ENCODE measurements around the gene UNC80. TPM values are rescaled to one million over a fixed set of nuclear protein-coding genes. Genes with fewer than 3 reads are reported as not detected.

Gene UNC80
- total RNA-seq, 4 donors from 2014 or later, result 0.19 TPM; not detected in 3

DNA sequence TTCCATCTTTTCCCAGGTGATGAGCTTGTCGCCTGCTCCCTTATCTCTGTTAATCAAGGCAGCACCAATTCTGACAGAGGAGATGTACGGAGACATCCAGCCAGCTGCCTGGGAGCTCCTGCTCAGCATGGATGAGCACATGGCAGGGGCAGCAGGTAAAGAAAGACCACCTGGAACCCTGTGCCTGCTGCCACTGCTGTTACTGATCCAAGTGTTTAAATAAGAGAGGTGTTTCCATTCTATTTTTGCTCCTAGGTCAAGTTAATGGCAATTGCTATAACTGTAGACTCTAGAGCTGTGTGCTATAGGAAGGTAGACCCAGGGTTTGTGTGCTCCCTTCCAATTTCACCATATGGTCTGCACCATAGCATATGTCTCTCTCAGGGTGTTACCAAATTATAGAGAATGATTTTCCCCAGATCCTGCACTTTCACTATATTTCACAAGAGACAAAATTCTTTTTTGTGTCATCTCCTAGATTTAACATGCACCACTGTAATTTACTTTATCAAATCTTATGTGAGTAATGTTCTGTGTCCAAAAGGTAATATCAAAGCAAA lies 142.2 kb downstream of the UNC80 start:
- H3K27ac ChIP-seq, result no peak overlapping the region
- TF ChIP-seq, protein P1, sequence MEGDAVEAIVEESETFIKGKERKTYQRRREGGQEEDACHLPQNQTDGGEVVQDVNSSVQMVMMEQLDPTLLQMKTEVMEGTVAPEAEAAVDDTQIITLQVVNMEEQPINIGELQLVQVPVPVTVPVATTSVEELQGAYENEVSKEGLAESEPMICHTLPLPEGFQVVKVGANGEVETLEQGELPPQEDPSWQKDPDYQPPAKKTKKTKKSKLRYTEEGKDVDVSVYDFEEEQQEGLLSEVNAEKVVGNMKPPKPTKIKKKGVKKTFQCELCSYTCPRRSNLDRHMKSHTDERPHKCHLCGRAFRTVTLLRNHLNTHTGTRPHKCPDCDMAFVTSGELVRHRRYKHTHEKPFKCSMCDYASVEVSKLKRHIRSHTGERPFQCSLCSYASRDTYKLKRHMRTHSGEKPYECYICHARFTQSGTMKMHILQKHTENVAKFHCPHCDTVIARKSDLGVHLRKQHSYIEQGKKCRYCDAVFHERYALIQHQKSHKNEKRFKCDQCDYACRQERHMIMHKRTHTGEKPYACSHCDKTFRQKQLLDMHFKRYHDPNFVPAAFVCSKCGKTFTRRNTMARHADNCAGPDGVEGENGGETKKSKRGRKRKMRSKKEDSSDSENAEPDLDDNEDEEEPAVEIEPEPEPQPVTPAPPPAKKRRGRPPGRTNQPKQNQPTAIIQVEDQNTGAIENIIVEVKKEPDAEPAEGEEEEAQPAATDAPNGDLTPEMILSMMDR (IDR thresholded peaks at IDR 0.05), result no peak
- TF ChIP-seq POLR2A (IDR thresholded peaks at IDR 0.05), result no peak
- no peaks in the 10 kb centered on the region for H3K4me1 ChIP-seq
- intact Hi-C loops (cut with DNase I), result no loop called here
- H3K27me3 ChIP-seq, result peaks cover 0 to 3% (median 0%) of the 10 kb centered on the region in 4 donors
- 89 to 100% methylated on average over 1 to 2 of the region's 2 CpGs for WGBS, 2 donors
- no peaks in the 10 kb centered on the region for H3K36me3 ChIP-seq
- no peak for DNase-seq
- no peaks in the 10 kb centered on the region for H3K9me3 ChIP-seq
- no peak overlapping the region for H3K4me3 ChIP-seq

DNA sequence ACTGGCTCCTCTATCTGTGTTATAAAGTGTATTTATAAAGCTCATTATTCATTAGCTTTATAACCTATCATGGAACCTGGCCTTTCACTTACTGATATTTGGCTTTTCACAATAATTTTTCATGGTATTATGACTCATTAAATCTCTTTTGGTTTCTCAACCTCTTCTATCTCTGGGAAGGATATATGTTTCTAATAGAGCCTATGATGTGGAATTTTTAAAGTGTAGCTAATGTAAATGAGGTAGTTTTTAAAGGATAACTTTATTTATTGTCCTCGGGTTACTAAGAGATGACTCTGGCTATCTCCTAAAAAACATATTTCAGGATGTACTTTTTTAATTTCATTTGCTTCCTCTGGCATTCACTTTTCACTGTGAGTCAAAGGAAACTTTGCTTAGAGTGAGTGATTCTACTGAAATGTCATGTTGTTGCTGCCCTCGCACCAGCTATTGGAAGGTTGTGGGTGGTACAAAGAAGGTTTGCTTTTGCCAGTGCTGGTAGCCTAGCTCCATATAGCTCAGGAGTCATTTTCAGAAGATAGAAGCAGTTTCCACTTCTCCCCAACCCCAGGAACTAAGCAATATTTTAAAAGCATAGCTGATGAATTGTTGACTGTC lies 145.6 kb downstream of the UNC80 start:
- intact Hi-C loops (cut with DNase I), result no loop called here
- Histone ChIP-seq H3K36me3 (no peaks in the 10 kb centered on the region), H3K9me3 (no peaks in the 10 kb centered on the region), H3K4me1 (no peaks in the 10 kb centered on the region), H3K4me3 (no peak overlapping the region), H3K27ac (no peak overlapping the region), H3K27me3 (peaks cover 0 to 3% (median 0%) of the 10 kb centered on the region in 4 donors)
- DNase-seq, result no peak
- WGBS, 2 donors, result 73 to 79% methylated on average over 2 of the region's 2 CpGs
- TF ChIP-seq, protein P1 (IDR thresholded peaks at IDR 0.05), result no peak
- TF ChIP-seq POLR2A (IDR thresholded peaks at IDR 0.05), result no peak

DNA sequence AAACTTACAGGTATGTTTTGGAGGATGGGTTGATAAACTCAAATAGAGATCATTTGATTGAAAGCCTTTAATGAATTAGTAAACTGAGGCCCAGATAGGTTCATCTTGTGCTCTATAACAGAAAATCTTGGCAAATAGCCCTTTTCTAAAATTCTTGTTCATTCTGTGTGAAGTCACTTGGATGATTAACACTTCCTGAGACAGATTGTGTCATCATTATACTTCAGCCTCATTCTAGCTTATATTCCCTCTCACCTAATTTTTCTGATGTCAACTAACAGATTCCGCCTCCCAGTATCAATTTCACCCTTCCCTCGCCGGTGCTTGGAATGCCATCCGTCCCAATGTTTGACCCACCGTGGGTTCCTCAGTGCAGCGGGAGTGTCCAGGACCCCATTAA lies 146.6 kb downstream of the UNC80 start:
- Histone ChIP-seq H3K4me3 (no peak overlapping the region), H3K4me1 (no peaks in the 10 kb centered on the region), H3K9me3 (no peaks in the 10 kb centered on the region), H3K27me3 (peaks cover 0 to 3% (median 0%) of the 10 kb centered on the region in 4 donors), H3K27ac (no peak overlapping the region), H3K36me3 (no peaks in the 10 kb centered on the region)
- DNase-seq, result no peak
- intact Hi-C loops (cut with DNase I), result no loop called here
- TF ChIP-seq, protein P1 (IDR thresholded peaks at IDR 0.05), result no peak
- TF ChIP-seq POLR2A (IDR thresholded peaks at IDR 0.05), result no peak
- WGBS, 2 donors, result 78 to 91% methylated on average over 6 of the region's 6 CpGs

DNA sequence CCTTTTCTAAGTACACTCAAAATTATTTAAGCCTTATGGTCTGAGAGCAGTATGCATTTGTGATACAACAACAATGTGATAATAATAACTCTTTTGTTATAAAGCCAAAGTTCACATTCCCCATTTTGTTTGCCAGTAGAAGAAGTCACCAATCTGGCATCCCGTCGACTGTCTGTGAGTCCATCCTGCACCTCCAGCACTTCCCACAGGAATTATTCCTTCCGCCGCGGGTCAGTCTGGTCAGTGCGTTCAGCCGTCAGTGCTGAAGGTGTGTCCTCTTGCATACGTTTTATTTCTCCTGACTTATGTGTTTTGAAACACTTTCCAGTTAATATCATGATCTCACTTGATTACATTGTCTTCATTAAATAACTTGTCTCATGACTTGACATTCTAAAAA lies 150.5 kb downstream of the UNC80 start:
- no peaks in the 10 kb centered on the region for H3K36me3 ChIP-seq
- H3K4me1 ChIP-seq, result no peaks in the 10 kb centered on the region
- WGBS, 2 donors, result 74 to 78% methylated on average over 8 of the region's 8 CpGs
- intact Hi-C loops (cut with DNase I), result no loop called here
- TF ChIP-seq POLR2A (IDR thresholded peaks at IDR 0.05), result no peak
- TF ChIP-seq, protein P1 (IDR thresholded peaks at IDR 0.05), result no peak
- H3K4me3 ChIP-seq, result no peak overlapping the region
- H3K9me3 ChIP-seq, result no peaks in the 10 kb centered on the region
- H3K27ac ChIP-seq, result no peak overlapping the region
- no peak for DNase-seq
- H3K27me3 ChIP-seq, result peaks cover 0 to 3% (median 0%) of the 10 kb centered on the region in 4 donors

DNA sequence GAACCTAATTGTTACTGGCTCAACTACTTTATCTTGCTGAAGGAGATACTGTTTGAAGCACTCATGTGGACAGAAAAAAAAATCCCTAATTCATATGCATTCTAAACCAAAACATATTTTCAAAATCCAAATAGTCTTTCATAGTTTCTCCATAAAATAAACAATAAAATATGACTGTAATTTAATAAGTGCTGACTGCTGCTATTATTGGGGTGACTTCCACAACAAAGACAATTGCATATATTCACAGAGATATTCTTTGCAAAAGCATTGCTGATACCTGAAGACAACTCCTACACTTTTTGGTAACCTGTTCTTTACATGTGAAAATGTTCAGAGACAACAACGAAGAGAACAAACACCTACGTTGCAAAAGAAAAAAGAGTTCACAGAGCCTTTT lies 157.7 kb downstream of the UNC80 start:
- peaks cover 0 to 10% (median 0%) of the 10 kb centered on the region in 3 donors for H3K4me1 ChIP-seq
- H3K4me3 ChIP-seq, result no peak overlapping the region
- 70 to 74% methylated on average over 2 of the region's 2 CpGs for WGBS, 2 donors
- peaks cover 0 to 4% (median 0%) of the 10 kb centered on the region in 4 donors for H3K27me3 ChIP-seq
- intact Hi-C loops (cut with DNase I), result no loop called here
- TF ChIP-seq, protein P1 (IDR thresholded peaks at IDR 0.05), result no peak
- no peak for TF ChIP-seq POLR2A (IDR thresholded peaks at IDR 0.05)
- DNase-seq, result no peak
- no peaks in the 10 kb centered on the region for H3K36me3 ChIP-seq
- no peak overlapping the region for H3K27ac ChIP-seq
- H3K9me3 ChIP-seq, result no peaks in the 10 kb centered on the region
